ENCODE results near the gene FFAR1. TPM values are rescaled to one million over a fixed set of nuclear protein-coding genes. Genes with fewer than 3 reads are reported as not detected.

FFAR1 gene
- total RNA-seq, 6 donors from 2014 or later: 0.17 TPM; not detected in 5

- peaks cover 0 to 38% (median 21%) of the 10 kb centered on the region in 4 donors for H3K4me1 ChIP-seq
- TF ChIP-seq POLR2A (IDR thresholded peaks at IDR 0.05) (no peak), CTCF (IDR thresholded peaks at IDR 0.05) (no peak), EP300 (IDR thresholded peaks at IDR 0.05) (no peak), POLR2AphosphoS5 (IDR thresholded peaks at IDR 0.05) (no peak)
- H3K9me3 ChIP-seq: no peaks in the 10 kb centered on the region
- ATAC-seq (ENCODE audit: low FRiP score in 2 of 2) (no peak), DNase-seq (no peak)
- 30 to 53% methylated on average over 7 of the region's 7 CpGs for WGBS, 2 donors
- no peaks in the 10 kb centered on the region for H3K27me3 ChIP-seq
- no peak overlapping the region for H3K4me3 ChIP-seq
- no peak overlapping the region for H3K27ac ChIP-seq
- no peaks in the 10 kb centered on the region for H3K36me3 ChIP-seq
Observed at GRCh38 chr19:35313587-35313986, 34.1 kb upstream of the FFAR1 start.

- H3K4me1 ChIP-seq: peaks cover 2 to 40% (median 20%) of the 10 kb centered on the region in 4 donors
- no peak overlapping the region for H3K27ac ChIP-seq
- no peaks in the 10 kb centered on the region for H3K9me3 ChIP-seq
- no peak overlapping the region for H3K4me3 ChIP-seq
- 88 to 89% methylated on average over 8 of the region's 8 CpGs for WGBS, 2 donors
- TF ChIP-seq POLR2AphosphoS5 (IDR thresholded peaks at IDR 0.05) (no peak), CTCF (IDR thresholded peaks at IDR 0.05) (no peak), POLR2A (IDR thresholded peaks at IDR 0.05) (no peak), EP300 (IDR thresholded peaks at IDR 0.05) (no peak)
- DNase-seq: no peak
- ATAC-seq (ENCODE audit: low FRiP score in 2 of 2): no peak
- no peaks in the 10 kb centered on the region for H3K36me3 ChIP-seq
- no peaks in the 10 kb centered on the region for H3K27me3 ChIP-seq
Observed at GRCh38 chr19:35314031-35314430, 33.7 kb upstream of the FFAR1 start.

- Histone ChIP-seq H3K27me3 (no peaks in the 10 kb centered on the region), H3K4me1 (peaks cover 6 to 38% (median 20%) of the 10 kb centered on the region in 4 donors), H3K4me3 (no peak overlapping the region), H3K9me3 (no peaks in the 10 kb centered on the region), H3K27ac (no peak overlapping the region), H3K36me3 (no peaks in the 10 kb centered on the region)
- ATAC-seq (ENCODE audit: low FRiP score in 2 of 2): no peak
- WGBS, 2 donors: 87 to 90% methylated on average over 10 of the region's 10 CpGs
- TF ChIP-seq EP300 (IDR thresholded peaks at IDR 0.05): no peak
- no peak for TF ChIP-seq POLR2A (IDR thresholded peaks at IDR 0.05)
- no peak for TF ChIP-seq POLR2AphosphoS5 (IDR thresholded peaks at IDR 0.05)
- TF ChIP-seq CTCF (IDR thresholded peaks at IDR 0.05): no peak
- DNase-seq: no peak
Observed at GRCh38 chr19:35314858-35315470, 32.7 kb upstream of the FFAR1 start.

- ATAC-seq (ENCODE audit: low FRiP score in 2 of 2): no peak
- Histone ChIP-seq H3K9me3 (no peaks in the 10 kb centered on the region), H3K36me3 (no peaks in the 10 kb centered on the region), H3K27ac (no peak overlapping the region), H3K4me1 (peaks cover 6 to 33% (median 19%) of the 10 kb centered on the region in 4 donors), H3K4me3 (no peak overlapping the region), H3K27me3 (no peaks in the 10 kb centered on the region)
- no peak for DNase-seq
- TF ChIP-seq CTCF (IDR thresholded peaks at IDR 0.05) (no peak), POLR2A (IDR thresholded peaks at IDR 0.05) (no peak), EP300 (IDR thresholded peaks at IDR 0.05) (no peak), POLR2AphosphoS5 (IDR thresholded peaks at IDR 0.05) (no peak)
- 77 to 84% methylated on average over 3 to 9 of the region's 9 CpGs for WGBS, 2 donors
Observed at GRCh38 chr19:35315883-35316282, 31.8 kb upstream of the FFAR1 start.

GRCh38 chr19:35316560-35316959 is 31.1 kb upstream of the FFAR1 start:
- H3K4me3 ChIP-seq: no peak overlapping the region
- WGBS, 2 donors: 73 to 76% methylated on average over 8 to 9 of the region's 9 CpGs
- no peak for TF ChIP-seq POLR2A (IDR thresholded peaks at IDR 0.05)
- TF ChIP-seq EP300 (IDR thresholded peaks at IDR 0.05): no peak
- TF ChIP-seq POLR2AphosphoS5 (IDR thresholded peaks at IDR 0.05): no peak
- TF ChIP-seq CTCF (IDR thresholded peaks at IDR 0.05): no peak
- H3K36me3 ChIP-seq: no peaks in the 10 kb centered on the region
- ATAC-seq (ENCODE audit: low FRiP score in 2 of 2) (no peak), DNase-seq (no peak)
- no peaks in the 10 kb centered on the region for H3K27me3 ChIP-seq
- no peaks in the 10 kb centered on the region for H3K9me3 ChIP-seq
- peaks cover 6 to 31% (median 19%) of the 10 kb centered on the region in 4 donors for H3K4me1 ChIP-seq
- no peak overlapping the region for H3K27ac ChIP-seq

All from upper lobe of left lung (tissue), 6 donors.